DOHH2 (cell line): ENCODE results near the gene KCNK1.
"Not testable (repeated sequence)": the region's sequence is repeated elsewhere in the genome, so short reads cannot be mapped to it uniquely, and the experiment has no call there.

Experiments
- H3F3A ChIP-seq: fragments of 200-600 bp; sonication (generic), shearing (Covaris generic); 2 replicates; pipeline ENCODE4 v1.6.0; 2016; ENCODE audit warnings: antibody characterized with exemption, mild to moderate bottlenecking; ENCODE audit not compliant: control insufficient read depth, insufficient read depth
- H3K27ac ChIP-seq: fragments of 200-600 bp; sonication (generic); 2 replicates; pipeline ENCODE4 v1.5.1; 2014; ENCODE audit warnings: low read depth, mild to moderate bottlenecking, low read length, moderate library complexity
- H3K27me3 ChIP-seq: fragments of 200-600 bp; sonication (generic); 2 replicates; pipeline ENCODE4 v1.6.1; 2014; ENCODE audit warnings: mild to moderate bottlenecking, low read length, mixed read lengths; ENCODE audit not compliant: control insufficient read depth
- H3K36me3 ChIP-seq: fragments of 200-600 bp; sonication (generic); 2 replicates; pipeline ENCODE4 v1.6.1; 2014; ENCODE audit warnings: mild to moderate bottlenecking, low read length, moderate library complexity, mixed read lengths; ENCODE audit not compliant: control insufficient read depth
- H3K4me1 ChIP-seq: fragments of 200-600 bp; sonication (generic); 2 replicates; pipeline ENCODE4 v1.6.1; 2014; ENCODE audit warnings: mild to moderate bottlenecking, low read length, mixed read lengths; ENCODE audit not compliant: control insufficient read depth
- H3K4me2 ChIP-seq: fragments of 200-600 bp; sonication (generic); 2 replicates; pipeline ENCODE4 v1.6.0; 2014; ENCODE audit warnings: mild to moderate bottlenecking, low read length, moderate library complexity
- H3K4me3 ChIP-seq: fragments of 200-600 bp; sonication (generic); 2 replicates; pipeline ENCODE4 v1.5.1; 2014; ENCODE audit warnings: mild to moderate bottlenecking, low read length, mixed read lengths
- H3K79me2 ChIP-seq: fragments of 200-600 bp; sonication (generic); 2 replicates; pipeline ENCODE4 v1.6.1; 2014; ENCODE audit warnings: mild to moderate bottlenecking, low read length, mixed read lengths; ENCODE audit not compliant: control insufficient read depth
- H3K9me2 ChIP-seq: fragments of 200-600 bp; sonication (generic); replicated peaks from 2 replicates; pipeline ENCODE4 v1.6.1; 2014; ENCODE audit warnings: mild to moderate bottlenecking, low read length, mixed read lengths; ENCODE audit not compliant: control insufficient read depth
- H3K9me3 ChIP-seq: fragments of 200-600 bp; sonication (generic); 2 replicates; pipeline ENCODE4 v1.6.1; 2014; ENCODE audit warnings: antibody characterized with exemption, low read length, mixed read lengths; ENCODE audit not compliant: control insufficient read depth, insufficient read depth
- H4K20me1 ChIP-seq: fragments of 200-600 bp; sonication (generic); 2 replicates; pipeline ENCODE4 v1.6.0; 2014; ENCODE audit warnings: low read depth, mild to moderate bottlenecking, antibody characterized with exemption, low read length, moderate library complexity; ENCODE audit not compliant: control insufficient read depth, insufficient read depth
- CTCF ChIP-seq: fragments of 200-600 bp; sonication (generic); IDR thresholded peaks from one replicate; pipeline ENCODE4 v1.5.1; 2014; ENCODE audit warnings: antibody characterized with exemption, mild to moderate bottlenecking, low read depth, low read length; ENCODE audit not compliant: poor library complexity, severe bottlenecking
- EZH2phosphoT487 ChIP-seq: fragments of 200-600 bp; sonication (generic); IDR thresholded peaks from 2 replicates; pipeline ENCODE4 v1.6.1; 2017; ENCODE audit warnings: borderline replicate concordance, mild to moderate bottlenecking, antibody characterized with exemption, low read length, moderate library complexity, mixed read lengths

KCNK1 gene

GRCh38 chr1:233610628-233611027, 3.3 kb upstream of the KCNK1 start:
- H3K9me3 ChIP-seq: no peaks in the 10 kb centered on the region
- no peaks in the 10 kb centered on the region for H3F3A ChIP-seq
- no peak for TF ChIP-seq CTCF
- TF ChIP-seq EZH2phosphoT487: no peak
- no peaks in the 10 kb centered on the region for H3K79me2 ChIP-seq
- H3K36me3 ChIP-seq: no peaks in the 10 kb centered on the region
- H4K20me1 ChIP-seq: no peaks in the 10 kb centered on the region
- no peak overlapping the region for H3K27ac ChIP-seq
- H3K4me1 ChIP-seq: no peaks in the 10 kb centered on the region
- H3K9me2 ChIP-seq: no peaks in the 10 kb centered on the region
- no peaks in the 10 kb centered on the region for H3K27me3 ChIP-seq
- H3K4me2 ChIP-seq: no peak overlapping the region
- H3K4me3 ChIP-seq: no peak overlapping the region

DNA sequence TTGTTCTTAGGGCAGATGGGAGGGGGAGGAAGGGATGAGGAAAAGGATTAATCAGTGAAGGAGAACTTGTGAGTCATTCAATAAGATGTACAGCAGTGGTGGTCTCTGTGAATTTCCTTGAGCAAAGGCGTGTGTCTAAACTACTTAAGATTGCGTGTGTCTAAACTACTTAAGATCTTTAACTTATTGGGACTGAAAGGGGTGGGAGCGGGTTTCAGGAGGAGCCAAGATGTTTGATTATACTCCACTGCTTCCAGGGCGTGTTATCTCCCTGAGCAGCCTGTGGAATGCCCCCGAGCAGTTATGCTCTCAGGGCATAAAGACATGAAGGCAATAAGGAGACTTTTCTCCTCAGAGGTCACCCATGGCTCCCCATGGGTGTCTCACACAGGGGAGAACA, 2.5 kb upstream of the KCNK1 start:
- not testable (repeated sequence) for H3K4me1 ChIP-seq, H3K4me2 ChIP-seq, H3K9me3 ChIP-seq, H4K20me1 ChIP-seq, H3K27me3 ChIP-seq, H3F3A ChIP-seq, H3K36me3 ChIP-seq, H3K79me2 ChIP-seq, H3K4me3 ChIP-seq, H3K27ac ChIP-seq, H3K9me2 ChIP-seq

DNA sequence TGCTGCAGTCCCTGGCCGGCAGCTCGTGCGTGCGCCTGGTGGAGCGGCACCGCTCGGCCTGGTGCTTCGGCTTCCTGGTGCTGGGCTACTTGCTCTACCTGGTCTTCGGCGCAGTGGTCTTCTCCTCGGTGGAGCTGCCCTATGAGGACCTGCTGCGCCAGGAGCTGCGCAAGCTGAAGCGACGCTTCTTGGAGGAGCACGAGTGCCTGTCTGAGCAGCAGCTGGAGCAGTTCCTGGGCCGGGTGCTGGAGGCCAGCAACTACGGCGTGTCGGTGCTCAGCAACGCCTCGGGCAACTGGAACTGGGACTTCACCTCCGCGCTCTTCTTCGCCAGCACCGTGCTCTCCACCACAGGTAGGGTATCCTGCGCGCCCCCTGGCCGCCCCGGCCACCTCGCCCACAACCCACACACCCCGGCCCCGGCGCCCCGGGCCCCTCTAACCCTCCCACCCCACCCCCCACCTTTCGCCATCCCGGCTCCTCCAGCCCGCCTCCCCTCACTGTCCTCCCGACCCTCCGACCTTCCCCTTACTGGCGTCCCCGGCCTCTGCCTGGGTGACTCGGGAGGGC, 352 bp downstream of the KCNK1 start:
- Histone ChIP-seq H3K79me2 (no peaks in the 10 kb centered on the region), H3K4me2 (no peak overlapping the region), H3K27me3 (no peaks in the 10 kb centered on the region), H3K27ac (no peak overlapping the region), H3K4me1 (no peaks in the 10 kb centered on the region), H3K36me3 (no peaks in the 10 kb centered on the region), H3K4me3 (no peak overlapping the region), H3K9me2 (no peaks in the 10 kb centered on the region), H3K9me3 (no peaks in the 10 kb centered on the region), H4K20me1 (no peaks in the 10 kb centered on the region), H3F3A (no peaks in the 10 kb centered on the region)
- TF ChIP-seq EZH2phosphoT487: no peak
- no peak for TF ChIP-seq CTCF

DNA sequence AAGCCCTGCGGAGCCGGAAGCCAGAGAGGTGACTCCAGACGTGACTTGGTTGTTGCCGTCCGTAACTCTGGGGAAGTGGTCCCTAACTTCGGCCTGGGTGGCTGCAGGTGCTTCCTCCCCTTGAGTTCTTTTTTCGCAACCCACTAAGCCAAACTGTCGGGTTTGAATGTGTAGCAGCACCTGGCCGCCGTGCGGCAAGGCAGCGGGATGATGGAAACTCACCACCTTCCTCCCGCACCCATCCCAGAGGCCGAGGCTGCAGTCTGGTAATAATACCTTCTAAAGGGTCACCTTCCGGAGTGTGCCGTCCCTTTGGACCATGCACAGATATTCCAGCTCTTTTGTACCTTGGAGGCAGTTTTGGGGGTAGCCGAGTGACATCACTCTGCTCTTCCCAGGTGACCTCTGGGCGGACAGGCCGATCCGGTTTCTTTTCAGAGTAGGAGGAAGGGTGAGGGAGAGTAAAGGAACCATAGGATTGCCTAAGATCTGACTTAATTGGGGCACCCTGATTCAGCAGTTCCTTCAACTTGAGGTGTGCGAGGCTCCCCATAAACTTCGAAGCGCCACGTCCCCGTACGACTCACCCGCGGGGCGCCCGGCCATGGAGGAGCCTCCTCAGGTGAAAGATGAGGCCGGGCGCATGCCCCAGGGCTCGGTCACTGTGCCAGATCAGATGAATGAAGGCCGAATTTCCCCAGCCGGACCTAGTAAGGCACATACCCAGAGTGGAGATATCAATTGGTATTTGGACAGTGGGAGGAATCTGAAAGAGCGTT, 1.0 kb downstream of the KCNK1 start:
- Histone ChIP-seq H3F3A (no peaks in the 10 kb centered on the region), H3K27me3 (no peaks in the 10 kb centered on the region), H3K9me3 (no peaks in the 10 kb centered on the region), H3K4me3 (no peak overlapping the region), H3K36me3 (no peaks in the 10 kb centered on the region), H4K20me1 (no peaks in the 10 kb centered on the region), H3K27ac (no peak overlapping the region), H3K4me2 (no peak overlapping the region), H3K9me2 (no peaks in the 10 kb centered on the region), H3K79me2 (no peaks in the 10 kb centered on the region), H3K4me1 (no peaks in the 10 kb centered on the region)
- TF ChIP-seq CTCF: no peak
- no peak for TF ChIP-seq EZH2phosphoT487
